Forelimb muscle (tissue), 1 donor: ENCODE measurements around the gene BTNL3. TPM values are rescaled to one million over a fixed set of nuclear protein-coding genes. Genes with fewer than 3 reads are reported as not detected.
"Not testable (repeated sequence)": the region's sequence is repeated elsewhere in the genome, so short reads cannot be mapped to it uniquely, and the experiment has no call there.

ENCODE experiments used
- DNase-seq: peaks from one replicate; pipeline ENCODE4 v3.0.0-alpha.2; 2013; ENCODE audit warnings: low read depth
- polyA plus RNA-seq: library from polyadenylated mRNA; unstranded; fragments of 120-200 nt; gene quantifications from one replicate; pipeline ENCODE4 v1.2.1, GENCODE V29; 2013; ENCODE audit not compliant: insufficient read length

The BTNL3 gene
- not detected for polyA plus RNA-seq

GRCh38 chr5:180988592-180988991 lies at the start of gene BTNL3:
BTNL3 (plus strand) TSS chr5:180988846; CDS start chr5:180989029, 183 bp downstream.
- no peak for DNase-seq

- no peak for DNase-seq
Observed at GRCh38 chr5:180950291-180950949, 38.2 kb upstream of the BTNL3 start.

- DNase-seq = no peak
Observed at GRCh38 chr5:180959661-180960060, 29.0 kb upstream of the BTNL3 start.

- no peak for DNase-seq
Observed at GRCh38 chr5:180960209-180960608, 28.4 kb upstream of the BTNL3 start.

- DNase-seq = no peak
Observed at GRCh38 chr5:180969406-180969805, 19.2 kb upstream of the BTNL3 start.

GRCh38 chr5:180970336-180970735 lies 18.3 kb upstream of the BTNL3 start:
- DNase-seq = no peak

GRCh38 chr5:180970875-180971274 lies 17.8 kb upstream of the BTNL3 start:
- DNase-seq = no peak

GRCh38 chr5:180974612-180975315 lies 13.9 kb upstream of the BTNL3 start:
- no peak for DNase-seq

GRCh38 chr5:180975338-180975737 lies 13.3 kb upstream of the BTNL3 start:
- no peak for DNase-seq

GRCh38 chr5:180976518-180976917 lies 12.1 kb upstream of the BTNL3 start:
- DNase-seq = no peak

GRCh38 chr5:180977852-180978251 lies 10.8 kb upstream of the BTNL3 start:
- no peak for DNase-seq

- DNase-seq = no peak
Observed at GRCh38 chr5:180982008-180982741, 6.5 kb upstream of the BTNL3 start.

- DNase-seq = no peak
Observed at GRCh38 chr5:180988016-180988415, 630 bp upstream of the BTNL3 start.

- no peak for DNase-seq
Observed at GRCh38 chr5:180990086-180990881, 1.6 kb downstream of the BTNL3 start.

- no peak for DNase-seq
Observed at GRCh38 chr5:180990882-180991242, 2.2 kb downstream of the BTNL3 start.

- DNase-seq = no peak
Observed at GRCh38 chr5:181001947-181002346, 13.3 kb downstream of the BTNL3 start.

GRCh38 chr5:181005791-181006190 lies 17.1 kb downstream of the BTNL3 start:
- no peak for DNase-seq

- no peak for DNase-seq
Observed at GRCh38 chr5:181008136-181008535, 19.5 kb downstream of the BTNL3 start.

- DNase-seq = not testable (repeated sequence)
Observed at GRCh38 chr5:181010018-181010417, 21.4 kb downstream of the BTNL3 start.

- DNase-seq = not testable (repeated sequence)
Observed at GRCh38 chr5:181014654-181015053, 26.0 kb downstream of the BTNL3 start.

GRCh38 chr5:181017448-181017847 lies 28.8 kb downstream of the BTNL3 start:
- not testable (repeated sequence) for DNase-seq

- no peak for DNase-seq
Observed at GRCh38 chr5:181020688-181021087, 32.0 kb downstream of the BTNL3 start.
